Measurements from ENCODE around the gene DAZAP1.

DAZAP1 gene

GRCh38 chr19:1386945-1387683 is 20.3 kb upstream of the DAZAP1 start:
- TF ChIP-seq CTCF (IDR thresholded peaks at IDR 0.05), result no peak

GRCh38 chr19:1387684-1388636 is 19.4 kb upstream of the DAZAP1 start:
- no peak for TF ChIP-seq CTCF (IDR thresholded peaks at IDR 0.05)

- no peak for TF ChIP-seq CTCF (IDR thresholded peaks at IDR 0.05)
Observed at GRCh38 chr19:1388637-1389026, 18.8 kb upstream of the DAZAP1 start.

- TF ChIP-seq CTCF (IDR thresholded peaks at IDR 0.05), result no peak
Observed at GRCh38 chr19:1389033-1389940, 18.1 kb upstream of the DAZAP1 start.

GRCh38 chr19:1390890-1391423 is 16.4 kb upstream of the DAZAP1 start:
- TF ChIP-seq CTCF (IDR thresholded peaks at IDR 0.05), result no peak

- no peak for TF ChIP-seq CTCF (IDR thresholded peaks at IDR 0.05)
Observed at GRCh38 chr19:1392407-1392806, 15.0 kb upstream of the DAZAP1 start.

All from LNCAP (cell line).